AG20443 (cell line): ENCODE data around the gene RASSF5.

ENCODE experiments used
- DNase-seq: peaks from one replicate; pipeline ENCODE4 v3.0.0; 2012; ENCODE audit warnings: low spot score, mixed read lengths

The RASSF5 gene

GRCh38 chr1:206551296-206551985 lies 44.1 kb downstream of the RASSF5 start:
- no peak for DNase-seq

GRCh38 chr1:206551986-206552326 lies 44.6 kb downstream of the RASSF5 start:
- no peak for DNase-seq

DNA sequence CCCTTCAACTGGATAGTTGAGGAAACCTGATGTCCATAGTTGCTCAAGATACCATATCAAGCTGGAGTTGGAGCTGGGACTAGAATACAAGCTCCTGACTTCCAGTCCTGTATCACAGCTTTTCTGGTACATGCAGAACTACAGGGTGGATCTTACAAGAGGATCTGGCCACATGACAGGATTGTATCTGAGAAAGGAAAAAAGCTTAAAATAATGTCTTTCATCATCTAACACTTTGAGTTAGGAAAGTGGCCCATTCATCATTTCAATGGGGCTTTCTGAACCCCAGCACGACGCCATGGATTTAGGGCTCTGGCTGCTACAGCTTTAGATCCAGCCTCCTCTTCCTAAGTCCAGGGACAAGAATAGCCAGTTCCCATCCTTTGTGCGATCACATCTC lies 46.9 kb downstream of the RASSF5 start:
- DNase-seq: no peak

DNA sequence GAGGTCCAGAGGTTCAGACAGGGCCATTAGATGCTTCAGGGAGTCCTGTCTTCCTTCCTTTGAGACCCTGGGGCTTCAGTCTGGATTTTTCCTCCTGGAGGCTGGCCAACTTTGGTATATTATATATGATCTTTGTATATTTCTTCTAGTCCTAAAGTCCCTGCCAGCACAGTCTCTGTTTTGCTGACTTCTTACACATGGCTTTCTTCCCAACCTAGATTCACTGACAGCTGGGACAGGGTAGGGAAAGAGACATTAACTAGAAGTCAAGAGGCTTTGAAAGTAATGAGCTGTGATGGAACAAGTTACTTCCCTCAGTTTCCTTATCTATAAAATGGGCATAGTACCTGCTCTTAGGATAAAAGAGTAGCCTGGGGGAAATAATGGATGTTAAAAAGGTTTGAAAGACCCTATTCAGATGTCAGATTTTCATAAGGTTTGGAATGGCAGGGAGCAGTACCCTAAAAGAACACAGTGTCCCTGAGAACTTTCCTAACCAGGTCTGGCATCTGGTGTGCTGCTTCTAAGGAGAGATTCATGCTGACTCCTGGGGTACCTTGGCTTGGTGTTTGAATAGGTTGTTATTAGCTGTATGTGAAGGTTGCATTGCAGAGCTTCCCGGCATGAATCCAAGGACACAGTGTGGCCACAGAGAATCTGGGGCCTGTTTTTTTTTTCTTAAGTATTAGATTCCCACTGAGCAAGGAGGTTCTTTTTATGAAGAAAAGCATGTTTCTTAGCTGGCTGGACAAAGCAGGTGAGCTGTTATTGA lies 47.6 kb downstream of the RASSF5 start:
- no peak for DNase-seq

DNA sequence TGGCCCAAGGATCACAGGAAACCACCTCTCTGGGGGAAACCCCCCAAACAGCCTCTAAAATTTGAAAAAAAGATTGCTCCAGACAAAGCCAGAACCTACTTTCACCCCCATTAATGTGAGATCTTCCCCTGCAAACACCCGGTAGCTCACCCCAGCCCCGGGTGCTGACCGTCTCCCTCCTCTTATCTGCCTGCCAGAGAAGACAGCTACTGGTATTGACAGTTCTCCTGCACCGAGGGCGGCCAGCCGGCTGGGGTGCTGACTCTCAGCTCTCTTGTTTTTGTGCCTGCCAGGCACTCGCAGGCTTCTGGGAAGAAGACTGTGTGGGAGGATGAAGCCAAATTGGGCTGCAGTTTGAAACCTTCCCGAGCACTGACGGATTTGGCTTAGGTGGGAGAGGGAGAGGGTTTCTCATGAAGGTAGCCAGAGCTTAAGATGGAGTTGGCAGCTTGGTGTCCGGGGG lies 48.2 kb downstream of the RASSF5 start:
- no peak for DNase-seq

DNA sequence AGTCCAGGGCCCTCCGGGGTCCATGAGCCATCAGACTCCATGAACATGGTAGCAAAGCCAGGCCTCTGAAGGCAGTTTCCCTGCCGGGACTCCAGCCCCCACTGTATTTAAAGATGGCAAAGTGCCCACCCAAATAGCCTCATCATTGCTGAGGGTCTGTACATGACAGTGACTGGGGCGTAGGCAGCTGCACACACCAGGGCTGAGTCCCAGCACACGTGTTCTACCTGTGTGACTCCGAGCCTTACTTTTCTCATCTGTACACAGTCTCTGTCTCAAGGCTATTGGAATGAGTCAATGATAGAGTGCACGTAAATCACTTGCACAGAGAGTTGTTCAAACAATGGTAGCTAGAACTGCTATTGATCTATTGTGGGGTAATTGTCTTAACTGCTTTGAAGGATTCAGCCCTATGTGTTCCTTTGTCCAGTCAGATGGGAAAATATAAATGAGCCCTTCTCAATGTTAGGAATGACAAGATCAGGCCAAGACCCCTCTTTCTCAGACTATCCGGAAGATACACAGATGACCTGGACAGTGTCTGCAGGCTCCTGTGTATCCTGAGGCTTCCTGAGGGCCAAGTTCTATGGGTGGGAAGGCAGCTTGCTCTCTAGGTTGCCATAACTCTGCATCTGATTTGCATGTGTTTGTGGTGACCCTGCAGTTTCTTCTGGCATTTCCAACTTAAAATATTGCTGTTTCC lies 48.9 kb downstream of the RASSF5 start:
- no peak for DNase-seq

DNA sequence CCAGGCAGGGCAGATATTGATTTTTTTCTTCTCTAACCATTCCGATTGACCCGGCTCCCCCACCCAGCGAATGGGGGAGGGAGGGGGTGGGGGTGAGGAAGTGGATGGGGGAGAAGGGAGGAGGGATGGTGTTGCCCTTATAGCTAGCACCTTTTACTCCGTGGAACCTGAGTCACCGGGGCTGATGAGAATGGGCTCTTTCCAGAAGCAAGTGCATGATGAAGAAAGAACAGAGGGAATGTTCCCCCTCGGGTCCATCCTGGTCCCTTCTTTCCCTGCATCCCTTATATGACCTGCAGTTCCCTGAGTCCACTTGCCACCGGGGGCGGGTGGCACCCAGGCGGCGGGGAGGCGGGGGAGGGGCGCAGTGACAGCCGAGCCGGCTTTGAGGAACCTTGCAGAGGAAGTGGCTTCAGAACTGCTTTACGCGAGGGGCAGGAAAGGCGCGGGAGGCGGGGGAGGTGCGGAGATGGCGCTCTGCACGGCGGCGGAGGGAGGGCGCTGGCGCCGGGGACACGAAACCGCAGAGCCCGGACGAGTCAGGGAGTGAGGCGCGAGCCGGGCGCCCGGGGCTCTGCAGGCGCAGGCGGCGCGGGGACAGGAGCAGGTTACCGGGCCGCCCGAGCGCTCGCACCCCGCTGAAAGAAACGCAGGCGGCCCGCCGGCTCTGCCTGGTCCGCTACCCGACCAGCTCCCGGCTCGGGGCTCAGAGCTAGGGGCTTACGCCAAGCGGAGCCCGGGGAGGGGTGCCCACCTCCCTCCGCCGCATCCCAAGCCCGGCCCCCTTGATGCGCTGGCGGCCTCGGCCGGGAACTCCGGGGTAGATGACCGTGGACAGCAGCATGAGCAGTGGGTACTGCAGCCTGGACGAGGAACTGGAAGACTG lies 49.7 kb downstream of the RASSF5 start:
- DNase-seq: peak; percentile 73

GRCh38 chr1:206557636-206558473 lies 50.5 kb downstream of the RASSF5 start:
- no peak for DNase-seq

GRCh38 chr1:206558794-206559671 lies 51.7 kb downstream of the RASSF5 start:
- no peak for DNase-seq

DNA sequence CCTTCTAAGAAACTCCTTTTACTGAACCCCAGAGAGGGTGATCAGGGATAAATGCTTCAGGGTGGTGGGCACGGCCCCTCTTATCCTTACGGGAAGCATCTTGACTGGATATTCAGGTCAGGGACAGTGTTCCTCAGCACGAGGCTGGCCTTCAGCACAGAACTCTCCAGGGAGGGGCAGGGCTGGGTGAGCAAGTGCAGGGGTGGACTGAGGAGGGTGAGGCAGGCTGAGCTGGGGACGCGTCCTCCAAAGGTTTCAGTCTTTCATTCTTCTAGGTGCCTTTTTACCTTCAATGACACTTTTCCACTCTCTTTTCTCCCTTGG lies 52.3 kb downstream of the RASSF5 start:
- no peak for DNase-seq

DNA sequence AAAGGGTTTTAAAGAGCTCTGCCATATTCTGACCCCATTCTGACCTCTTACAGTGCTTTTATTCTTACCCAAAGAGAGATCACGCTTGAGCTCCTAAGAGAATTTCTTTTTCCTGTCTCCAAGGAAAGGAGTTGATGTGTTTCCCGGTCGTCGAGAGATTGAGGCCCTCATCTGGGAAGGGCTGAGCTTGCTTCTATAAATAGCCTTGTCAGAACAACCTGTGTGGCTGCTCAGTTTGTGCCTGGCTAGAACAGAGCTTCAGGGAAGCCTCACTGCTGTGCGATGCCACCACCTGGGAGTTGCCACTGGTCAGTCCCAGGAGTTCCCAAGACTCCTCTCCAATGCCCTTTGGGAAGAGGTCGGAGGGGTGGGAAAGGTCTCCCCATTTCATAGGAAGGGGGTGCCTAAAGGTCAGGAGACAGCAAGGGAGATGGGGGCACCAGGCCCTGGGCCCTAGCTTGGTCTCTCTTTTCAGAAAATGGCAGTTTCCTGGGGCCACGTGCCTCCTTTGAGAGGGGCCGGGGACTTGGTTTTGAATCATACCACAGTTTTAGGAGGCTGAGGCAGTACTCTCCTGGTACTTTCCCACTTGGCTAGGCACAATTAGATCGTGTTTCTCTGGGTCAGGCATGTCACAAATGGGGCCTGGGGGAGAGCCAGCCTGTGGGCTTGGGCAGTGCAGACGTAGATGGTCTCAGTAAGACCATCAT lies 52.8 kb downstream of the RASSF5 start:
- DNase-seq: no peak

GRCh38 chr1:206563367-206564207 lies 56.3 kb downstream of the RASSF5 start:
- no peak for DNase-seq

DNA sequence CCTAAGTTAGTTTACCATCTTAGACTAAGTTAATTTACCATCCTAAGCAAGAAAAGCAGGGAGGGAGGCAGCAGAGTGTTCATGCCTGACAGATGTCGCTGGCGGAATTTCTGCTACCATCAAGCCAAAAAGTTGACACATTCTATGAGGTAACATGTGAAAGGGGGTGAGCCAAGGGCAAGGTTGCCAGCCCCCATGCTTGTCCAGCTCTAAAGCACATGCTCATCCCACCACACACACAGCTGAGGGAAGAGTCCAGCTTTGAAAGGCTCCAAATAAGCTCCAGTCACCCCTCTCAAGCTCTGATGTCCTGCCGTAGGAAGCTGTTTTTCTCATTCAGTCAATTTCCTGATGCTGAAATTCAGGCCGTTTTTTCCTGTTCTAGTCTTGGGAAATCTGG lies 58.7 kb downstream of the RASSF5 start:
- DNase-seq: no peak

- DNase-seq: no peak
Measured at GRCh38 chr1:206566999-206567398, 59.7 kb downstream of the RASSF5 start.

DNA sequence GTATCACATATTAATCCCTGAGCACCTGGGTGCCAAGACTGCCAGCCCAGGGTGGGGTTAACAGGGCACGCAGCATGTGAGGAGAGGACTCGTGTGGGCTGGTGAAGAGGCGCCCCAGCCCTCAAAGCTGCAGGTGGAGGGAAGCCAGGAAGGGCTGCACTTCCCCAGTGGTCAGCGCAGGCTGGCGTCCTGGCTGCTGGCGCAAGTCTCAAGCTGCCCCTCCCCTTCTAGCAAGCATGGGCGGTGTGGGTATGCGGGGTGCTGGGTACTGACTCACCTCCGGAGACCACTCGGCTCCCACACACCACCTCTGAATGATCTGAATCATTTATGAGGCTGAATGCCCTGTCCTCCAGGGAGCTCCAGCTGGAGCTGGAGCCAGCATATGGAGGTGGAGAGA lies 60.9 kb downstream of the RASSF5 start:
- no peak for DNase-seq

- DNase-seq: no peak
Measured at GRCh38 chr1:206568779-206569352, 61.5 kb downstream of the RASSF5 start.

DNA sequence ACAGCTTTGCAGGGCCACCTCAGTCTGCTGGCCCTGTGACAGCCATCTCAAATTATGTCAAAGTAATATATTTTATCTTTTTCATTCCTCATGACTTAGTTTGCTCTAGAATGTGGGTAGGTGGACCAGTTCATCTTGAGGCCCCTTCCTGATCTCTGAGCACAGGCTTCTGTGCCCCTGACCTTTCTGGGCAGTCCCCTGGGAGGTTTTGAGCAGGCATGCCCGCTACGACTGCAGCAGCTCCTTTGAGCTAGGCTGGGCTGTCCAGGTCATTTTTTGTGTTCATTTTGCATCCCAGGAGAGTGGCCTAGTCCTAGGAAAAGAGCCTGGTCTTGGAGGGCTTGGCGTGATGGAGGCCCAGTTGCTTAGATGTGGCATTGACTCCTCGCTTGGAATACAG lies 62.2 kb downstream of the RASSF5 start:
- DNase-seq: no peak

DNA sequence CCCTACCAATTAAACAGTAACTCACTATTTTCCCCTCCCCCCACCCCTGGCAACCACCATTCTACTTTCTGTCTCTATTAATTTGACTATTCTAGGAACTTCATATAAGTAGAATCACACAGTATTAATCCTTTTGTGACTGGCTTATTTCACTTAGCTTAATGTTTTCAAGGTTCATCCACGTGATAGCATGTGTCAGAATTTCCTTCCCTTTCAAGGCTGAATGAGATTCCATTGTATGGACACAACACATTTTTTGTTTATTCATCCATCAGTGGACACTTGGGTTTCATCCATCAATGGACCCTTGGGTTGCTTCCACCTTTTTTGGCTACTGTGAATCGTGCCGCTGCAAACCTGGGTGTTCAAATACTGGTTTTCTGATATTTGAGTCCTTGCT lies 63.2 kb downstream of the RASSF5 start:
- no peak for DNase-seq
